NCI-H1930 (cell line): ENCODE results near the gene MYO1H.

Source experiments
- DNase-seq, 2 experiments: peaks; one replicate each; lab custom pipeline; 2025; lab: John Stamatoyannopoulos, UW

Gene MYO1H

GRCh38 chr12:109492371-109492770 lies 144.7 kb downstream of the MYO1H start:
- DNase-seq, result no peak

- DNase-seq, result no peak
Measured at GRCh38 chr12:109493090-109493489, 145.4 kb downstream of the MYO1H start.

- no peak for DNase-seq
Measured at GRCh38 chr12:109493938-109494337, 146.2 kb downstream of the MYO1H start.

GRCh38 chr12:109494348-109494881 lies 146.7 kb downstream of the MYO1H start:
- no peak for DNase-seq

DNA sequence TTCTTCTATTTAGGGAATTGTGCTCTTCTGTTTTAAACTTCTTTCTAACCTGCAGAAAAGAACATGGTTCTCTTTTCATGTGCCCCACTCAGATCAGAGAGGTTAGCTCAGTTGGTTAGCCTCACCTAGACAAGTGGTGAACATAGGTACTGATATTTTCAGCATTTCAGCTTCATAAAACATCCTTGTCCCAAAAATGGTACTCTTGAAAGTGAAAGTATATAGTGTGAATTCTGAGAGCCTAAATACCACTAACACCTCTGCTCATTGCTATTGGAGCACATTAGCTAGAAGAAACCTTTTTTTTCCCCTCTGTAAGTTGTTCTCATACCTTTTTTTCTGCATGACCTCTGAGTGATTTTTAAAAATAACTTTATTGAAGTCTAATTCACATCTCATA lies 147.3 kb downstream of the MYO1H start:
- no peak for DNase-seq

DNA sequence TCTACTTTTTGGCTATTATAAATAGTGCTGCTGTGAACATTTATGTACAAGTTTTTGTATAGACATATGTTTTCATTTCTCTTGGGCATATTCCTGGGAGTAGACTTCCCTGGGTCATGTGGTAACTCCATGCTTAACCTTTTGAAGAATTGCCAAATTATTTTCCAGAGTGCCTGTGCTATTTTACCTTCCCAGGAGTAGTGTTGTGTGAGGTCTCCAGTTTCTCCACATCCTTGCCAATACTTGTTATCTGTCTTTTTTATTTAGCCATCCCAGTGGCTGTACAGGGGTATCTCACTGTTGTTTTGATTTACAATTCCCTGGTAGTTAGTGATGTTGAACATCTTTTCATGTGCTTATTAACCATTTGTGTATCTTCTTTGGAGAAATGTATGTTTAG lies 148.6 kb downstream of the MYO1H start:
- DNase-seq, result no peak

- no peak for DNase-seq
Measured at GRCh38 chr12:109497675-109498074, 150.0 kb downstream of the MYO1H start.
